DOHH2 (cell line): ENCODE results near the gene NME8.

ENCODE experiments used
- CTCF ChIP-seq: fragments of 200-600 bp; sonication (generic); IDR thresholded peaks from one replicate; pipeline ENCODE4 v1.5.1; 2014; ENCODE audit warnings: antibody characterized with exemption, mild to moderate bottlenecking, low read depth, low read length; ENCODE audit not compliant: poor library complexity, severe bottlenecking
- EZH2phosphoT487 ChIP-seq: fragments of 200-600 bp; sonication (generic); IDR thresholded peaks from 2 replicates; pipeline ENCODE4 v1.6.1; 2017; ENCODE audit warnings: borderline replicate concordance, mild to moderate bottlenecking, antibody characterized with exemption, low read length, moderate library complexity, mixed read lengths

DNA sequence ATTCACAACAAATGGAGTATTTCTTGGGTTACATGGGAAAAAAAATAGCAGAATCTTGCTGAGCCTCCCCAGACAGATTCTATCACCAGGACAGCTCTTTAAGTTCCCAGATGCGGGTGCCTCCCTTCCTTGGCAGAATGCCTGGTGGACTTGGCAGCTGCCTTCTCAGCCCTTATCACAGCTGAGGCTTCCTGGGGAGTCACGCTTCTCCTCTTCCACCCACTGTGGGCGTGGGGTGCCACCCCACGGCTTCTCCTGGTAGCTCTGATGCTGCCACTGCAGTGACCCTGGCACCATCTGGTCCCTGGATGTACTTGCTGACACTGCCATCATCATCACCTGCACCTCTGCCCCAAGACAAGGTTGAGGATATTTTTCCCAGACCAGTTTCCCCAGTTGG lies 16.2 kb upstream of the NME8 start:
- TF ChIP-seq CTCF (no peak), EZH2phosphoT487 (no peak)
